ENCODE results near the gene CADM4.

DNA sequence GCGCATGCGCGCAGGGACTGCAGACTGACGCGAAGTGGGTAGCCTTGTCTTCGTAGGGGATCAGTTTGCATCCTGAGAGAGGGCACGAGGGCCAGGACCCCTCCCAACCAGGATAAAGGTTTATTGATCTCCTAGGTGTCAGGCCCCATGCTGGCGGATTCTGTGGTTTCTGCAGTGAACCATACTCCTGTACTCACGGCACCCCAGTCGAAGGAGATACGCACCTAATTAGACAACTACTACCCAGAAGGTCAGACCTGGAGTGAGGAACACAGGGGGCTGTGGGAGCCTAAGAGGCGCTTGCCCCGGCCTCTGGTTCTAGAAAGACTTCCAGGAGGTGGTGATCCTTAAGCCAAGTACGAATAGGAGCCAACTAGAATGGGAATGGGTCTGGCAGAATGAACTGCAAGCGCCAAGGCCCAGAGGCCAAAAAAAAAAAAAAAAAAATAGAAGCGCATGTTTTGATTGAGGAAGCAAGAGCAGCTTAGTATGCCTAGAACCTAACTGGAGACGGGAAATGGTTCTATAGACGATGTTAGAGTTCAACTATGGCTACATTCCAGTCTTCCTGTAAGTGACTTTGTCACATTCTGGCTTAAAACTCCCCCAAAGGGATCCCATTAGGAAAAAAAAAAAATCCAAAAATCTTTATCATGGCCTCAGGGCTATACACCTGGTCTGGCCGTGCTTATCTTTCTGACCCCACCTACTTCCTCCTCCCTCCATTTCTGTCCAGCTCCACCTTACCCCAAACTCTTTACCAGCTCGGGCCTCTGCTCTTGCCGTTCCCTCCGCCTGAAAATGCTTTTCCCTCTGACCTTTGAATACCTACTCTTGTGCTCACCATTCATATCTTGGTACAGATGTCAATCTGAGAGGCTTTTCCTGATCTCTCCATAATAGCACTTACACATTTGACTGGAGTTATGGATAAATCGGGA is 19.3 kb downstream of the CADM4 start:
- TF ChIP-seq, protein P1, sequence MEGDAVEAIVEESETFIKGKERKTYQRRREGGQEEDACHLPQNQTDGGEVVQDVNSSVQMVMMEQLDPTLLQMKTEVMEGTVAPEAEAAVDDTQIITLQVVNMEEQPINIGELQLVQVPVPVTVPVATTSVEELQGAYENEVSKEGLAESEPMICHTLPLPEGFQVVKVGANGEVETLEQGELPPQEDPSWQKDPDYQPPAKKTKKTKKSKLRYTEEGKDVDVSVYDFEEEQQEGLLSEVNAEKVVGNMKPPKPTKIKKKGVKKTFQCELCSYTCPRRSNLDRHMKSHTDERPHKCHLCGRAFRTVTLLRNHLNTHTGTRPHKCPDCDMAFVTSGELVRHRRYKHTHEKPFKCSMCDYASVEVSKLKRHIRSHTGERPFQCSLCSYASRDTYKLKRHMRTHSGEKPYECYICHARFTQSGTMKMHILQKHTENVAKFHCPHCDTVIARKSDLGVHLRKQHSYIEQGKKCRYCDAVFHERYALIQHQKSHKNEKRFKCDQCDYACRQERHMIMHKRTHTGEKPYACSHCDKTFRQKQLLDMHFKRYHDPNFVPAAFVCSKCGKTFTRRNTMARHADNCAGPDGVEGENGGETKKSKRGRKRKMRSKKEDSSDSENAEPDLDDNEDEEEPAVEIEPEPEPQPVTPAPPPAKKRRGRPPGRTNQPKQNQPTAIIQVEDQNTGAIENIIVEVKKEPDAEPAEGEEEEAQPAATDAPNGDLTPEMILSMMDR (IDR thresholded peaks at IDR 0.05) = no peak
- no peak for TF ChIP-seq EZH2phosphoT487 (IDR thresholded peaks at IDR 0.05)

Measured in neural progenitor cell (in vitro differentiated cells).